HepG2 (cell line): ENCODE results near the gene LILRB5. TPM values are rescaled to one million over a fixed set of nuclear protein-coding genes. Genes with fewer than 3 reads are reported as not detected.

Experiments used
- ATAC-seq: fragments of 200-7000 bp; cut with Tn5 transposase; 3 replicates; pipeline ENCODE4 v1.9.1; 2020; ENCODE audit warnings: mild to moderate bottlenecking, moderate library complexity
- BruUV-seq: library from RNA; stranded (reverse); fragments of 400-500 nt; replicated peaks from 2 replicates; lab custom pipeline; 2021; lab: Mats Ljungman, UMichigan
- CTCF ChIA-PET: fragments of 300-600 bp; formaldehyde crosslinking; extraction: SDS; loops from one replicate; lab custom pipeline; 2021; ENCODE audit warnings: low total read pairs, inconsistent platforms, low intra/inter-chr PET ratio; lab: Yijun Ruan, JAX
- POLR2A ChIA-PET: fragments of 350-600 bp; sonication (Branson Sonifier 250); formaldehyde crosslinking; loops from one replicate; lab custom pipeline; 2020; ENCODE audit warnings: antibody characterized with exemption, inconsistent platforms; lab: Yijun Ruan, JAX
- DNase-seq: peaks from one replicate; pipeline ENCODE4 v3.0.0-alpha.2; 2015; ENCODE audit warnings: low spot score
- FAIRE-seq: peaks from 3 replicates; lab custom pipeline; 2011; peaks lifted over from hg19 to GRCh38; lab: Jason Lieb, UNC
- H2AFZ ChIP-seq: one replicate; pipeline ENCODE4 v1.6.1; 2011; ENCODE audit warnings: low read length, inconsistent platforms
- H3K27ac ChIP-seq: fragments of 300-600 bp; 3 replicates; pipeline ENCODE4 v1.8.0; 2011; ENCODE audit warnings: mixed run types, mild to moderate bottlenecking, mixed read lengths, low read length, inconsistent platforms; ENCODE audit not compliant: insufficient read depth; ENCODE audit errors: extremely low read length
- H3K27me3 ChIP-seq, 2 experiments: fragments of 200-600 bp in 1 of 2; 2 replicates in 1 of 2; 3 replicates in 1 of 2; pipeline versions ENCODE4 v1.6.0 to v1.8.0; 2011; ENCODE audit warnings: low read length in 2 of 2, mild to moderate bottlenecking in 2 of 2, moderate library complexity in 2 of 2, inconsistent platforms in 1 of 2; ENCODE audit not compliant: insufficient read depth in 2 of 2, control insufficient read depth in 1 of 2
- H3K36me3 ChIP-seq, 2 experiments: fragments of 200-600 bp in 1 of 2; replicated peaks in 1 of 2; 2 replicates in 1 of 2; 3 replicates in 1 of 2; pipeline versions ENCODE4 v1.5.1 to v1.8.0; 2011; ENCODE audit warnings: low read length in 2 of 2, inconsistent platforms in 1 of 2; ENCODE audit not compliant: insufficient read depth in 2 of 2, control insufficient read depth in 1 of 2
- H3K4me1 ChIP-seq: 2 replicates; pipeline ENCODE4 v1.5.1; 2012; ENCODE audit warnings: low read length, inconsistent platforms; ENCODE audit not compliant: insufficient read depth
- H3K4me2 ChIP-seq: 2 replicates; pipeline ENCODE4 v1.6.0; 2011; ENCODE audit warnings: low read depth, low read length, inconsistent platforms
- H3K4me3 ChIP-seq, 3 experiments: fragments of 200-600 bp in 1 of 3; sonication (generic), shearing (Covaris generic) in 1 of 3; replicated peaks in 1 of 3; 2 replicates each; pipeline ENCODE4 v1.5.1; 2011 to 2016; ENCODE audit warnings: low read length in 3 of 3, inconsistent platforms in 2 of 3, low read depth in 2 of 3, mild to moderate bottlenecking in 2 of 3, control low read depth in 1 of 3, mixed read lengths in 1 of 3; ENCODE audit not compliant: insufficient read depth in 1 of 3
- H3K79me2 ChIP-seq: one replicate; pipeline ENCODE4 v1.6.1; 2011; ENCODE audit warnings: low read length, inconsistent platforms; ENCODE audit not compliant: insufficient read depth
- H3K9ac ChIP-seq: 2 replicates; pipeline ENCODE4 v1.6.0; 2011; ENCODE audit warnings: mild to moderate bottlenecking, low read depth, low read length, inconsistent platforms; ENCODE audit not compliant: insufficient read depth
- H3K9me3 ChIP-seq: 2 replicates; pipeline ENCODE4 v1.5.1; 2012; ENCODE audit warnings: mild to moderate bottlenecking, low read length
- H4K20me1 ChIP-seq: 2 replicates; pipeline ENCODE4 v1.6.0; 2011; ENCODE audit warnings: inconsistent platforms, mild to moderate bottlenecking, low read length, moderate library complexity; ENCODE audit not compliant: insufficient read depth
- FOXC1 ChIP-seq: sonication (generic); formaldehyde crosslinking; IDR thresholded peaks from 2 replicates; pipeline ENCODE4 v1.8.0; 2022; ENCODE audit warnings: mild to moderate bottlenecking, missing genetic modification reagents, borderline replicate concordance
- HES4 ChIP-seq: sonication (generic); formaldehyde crosslinking; IDR thresholded peaks from 2 replicates; pipeline ENCODE4 v1.9.0; 2021; ENCODE audit warnings: mild to moderate bottlenecking, missing genetic modification reagents, borderline replicate concordance
- KDM3A ChIP-seq: IDR thresholded peaks from 2 replicates; pipeline ENCODE4 v1.6.1; 2018; ENCODE audit warnings: low read depth, missing compliant biosample characterization
- NBN ChIP-seq: fragments of 450-650 bp; conservative IDR thresholded peaks from 2 replicates; pipeline ENCODE4 v1.6.1; 2017
- NCOA2 ChIP-seq: sonication (generic); formaldehyde crosslinking; IDR thresholded peaks from 2 replicates; pipeline ENCODE4 v1.8.0; 2022; ENCODE audit warnings: inconsistent platforms
- RXRA ChIP-seq: sonication (generic); formaldehyde crosslinking; IDR thresholded peaks from 2 replicates; pipeline ENCODE4 v1.5.1; 2020; ENCODE audit warnings: missing genetic modification reagents
- SIN3B ChIP-seq: fragments of 150-350 bp; IDR thresholded peaks from 2 replicates; pipeline ENCODE4 v1.6.1; 2014; ENCODE audit warnings: low read length
- TEAD2 ChIP-seq: sonication (generic); formaldehyde crosslinking; IDR thresholded peaks from 2 replicates; pipeline ENCODE4 v1.9.0; 2021; ENCODE audit warnings: missing genetic modification reagents
- TEAD3 ChIP-seq: optimal IDR thresholded peaks from 2 replicates; pipeline ENCODE3; 2016; ENCODE audit warnings: borderline replicate concordance
- ZFP41 ChIP-seq: sonication (generic); formaldehyde crosslinking; IDR thresholded peaks from 2 replicates; pipeline ENCODE4 v1.4.0; 2020; ENCODE audit warnings: mild to moderate bottlenecking, missing genetic modification reagents, borderline replicate concordance
- ZNF180 ChIP-seq: sonication (generic); formaldehyde crosslinking; IDR thresholded peaks from 2 replicates; pipeline ENCODE4 v1.4.0; 2020; ENCODE audit warnings: low read depth, missing genetic modification reagents, borderline replicate concordance
- ZNF337 ChIP-seq: sonication (generic); formaldehyde crosslinking; IDR thresholded peaks from 2 replicates; pipeline ENCODE4 v1.5.1; 2020; ENCODE audit warnings: missing genetic modification reagents, low read depth, mild to moderate bottlenecking, borderline replicate concordance
- ZNF432 ChIP-seq: sonication (generic); formaldehyde crosslinking; IDR thresholded peaks from 2 replicates; pipeline ENCODE4 v1.5.0; 2020; ENCODE audit warnings: missing genetic modification reagents, mild to moderate bottlenecking, borderline replicate concordance
- ZSCAN20 ChIP-seq: sonication (generic); formaldehyde crosslinking; IDR thresholded peaks from 2 replicates; pipeline ENCODE4 v1.4.0; 2020; ENCODE audit warnings: missing genetic modification reagents, mild to moderate bottlenecking, borderline replicate concordance
- WGBS: methylation state at CpG from one replicate; pipeline ENCODE4 v1.1.6; 2017; ENCODE audit warnings: low lambda C conversion rate; 5-methylcytosine and 5-hydroxymethylcytosine counted together
- in situ Hi-C: cut with HindIII; loops from 2 replicates; pipeline ENCODE4 v1.10.0; 2017; ENCODE audit warnings: low pct_unique_long_range_greater_than_20kb; ENCODE audit not compliant: extremely low pct_ligation_motif_present
- intact Hi-C: fragments of 100-400 bp; cut with micrococcal nuclease; formaldehyde crosslinking; loops from one replicate; pipeline ENCODE4 v1.10.0; 2022; ENCODE audit not compliant: unreplicated experiment
- polyA plus RNA-seq, 8 experiments: library from polyadenylated mRNA; depleted of rRNA in 3 of 8; stranded (reverse) in 7 of 8; unstranded in 1 of 8; fragments of >200 nt; fragmentation: Illumina TruSeq in 4 of 8; extraction: Trizol in 4 of 8; gene quantifications; 2 replicates each; pipeline versions ENCODE4 v1.2.1 to v1.2.3, GENCODE V29; 2011 to 2016; ENCODE audit warnings: low read depth in 4 of 8, missing spikeins in 1 of 8, mixed read lengths in 1 of 8; ENCODE audit not compliant: insufficient read depth in 1 of 8
- total RNA-seq, 5 experiments: library from RNA; depleted of rRNA; stranded (reverse); fragments of >200 nt; fragmentation: Illumina TruSeq; extraction: Trizol; gene quantifications; 2 replicates each; pipeline ENCODE4 v1.2.3, GENCODE V29; 2016; ENCODE audit warnings: low read depth in 1 of 5
- TF ChIP-seq, protein P1 (sequence below): sonication (generic); formaldehyde crosslinking; IDR thresholded peaks from 2 replicates; pipeline ENCODE4 v1.9.0; 2022; ENCODE audit warnings: low read depth, missing genetic modification reagents
- TF ChIP-seq, protein P2 (sequence below): sonication (generic); formaldehyde crosslinking; IDR thresholded peaks from 2 replicates; pipeline ENCODE4 v1.4.0; 2020; ENCODE audit warnings: missing genetic modification reagents
- TF ChIP-seq, protein P3 (sequence below): sonication (generic); formaldehyde crosslinking; IDR thresholded peaks from 2 replicates; pipeline ENCODE4 v1.4.0; 2020; ENCODE audit warnings: missing genetic modification reagents
- TF ChIP-seq, protein P4 (sequence below): sonication (generic); formaldehyde crosslinking; IDR thresholded peaks from 2 replicates; pipeline ENCODE4 v1.4.0; 2020; ENCODE audit warnings: missing genetic modification reagents
- TF ChIP-seq, protein P5 (sequence below): sonication (generic); formaldehyde crosslinking; IDR thresholded peaks from 2 replicates; pipeline ENCODE4 v1.4.0; 2020; ENCODE audit warnings: missing genetic modification reagents

LILRB5 gene
- total and polyA plus RNA-seq, 2 of the 13 experiments (the other 11 are each of a cell fraction or from before 2014, with no cell fraction given), result not detected

DNA sequence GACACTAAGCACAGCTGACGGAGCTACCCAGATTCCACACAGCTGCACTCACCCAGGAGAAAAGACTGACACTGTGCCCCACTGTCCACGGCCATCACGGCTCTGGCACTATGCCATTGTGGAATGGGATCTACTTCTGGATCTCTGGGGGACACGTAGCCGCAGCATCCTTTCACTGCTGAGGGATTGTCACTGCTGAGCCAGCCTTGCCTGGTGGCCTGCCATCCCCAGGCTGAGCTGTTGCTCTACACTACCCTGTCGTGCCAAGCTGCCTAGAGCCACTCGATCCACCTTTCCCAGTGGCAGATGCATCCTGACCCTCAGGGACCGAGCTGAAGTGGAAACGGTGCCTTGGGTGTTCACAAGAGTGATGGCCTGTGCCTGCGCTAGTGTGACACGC lies 5.0 kb upstream of the LILRB5 start:
- no peaks in the 10 kb centered on the region for H3K9me3 ChIP-seq
- no peaks in the 10 kb centered on the region for H3K4me1 ChIP-seq
- H3K4me2 ChIP-seq, result no peak overlapping the region
- FAIRE-seq, result no peak
- intact Hi-C loops, result no loop called here
- no peak overlapping the region for H3K9ac ChIP-seq
- in situ Hi-C loops, result no loop called here
- DNase-seq, result no peak
- no peaks in the 10 kb centered on the region for H3K36me3 ChIP-seq
- H2AFZ ChIP-seq, result no peak overlapping the region
- H3K27me3 ChIP-seq, result peaks cover 2 to 26% of the 10 kb centered on the region in 2 experiments; a peak in 4 of 5 replicates
- ChIA-PET POLR2A (no interaction called here), CTCF (no interaction called here)
- WGBS, result 37% methylated on average over 5 of the region's 11 CpGs
- no peaks in the 10 kb centered on the region for H4K20me1 ChIP-seq
- no peak overlapping the region for H3K4me3 ChIP-seq
- BruUV-seq, result no TSS peak
- TF ChIP-seq SIN3B, result no peak
- no peak for TF ChIP-seq RXRA (CRISPR knock-in tag)
- TF ChIP-seq, protein P1, sequence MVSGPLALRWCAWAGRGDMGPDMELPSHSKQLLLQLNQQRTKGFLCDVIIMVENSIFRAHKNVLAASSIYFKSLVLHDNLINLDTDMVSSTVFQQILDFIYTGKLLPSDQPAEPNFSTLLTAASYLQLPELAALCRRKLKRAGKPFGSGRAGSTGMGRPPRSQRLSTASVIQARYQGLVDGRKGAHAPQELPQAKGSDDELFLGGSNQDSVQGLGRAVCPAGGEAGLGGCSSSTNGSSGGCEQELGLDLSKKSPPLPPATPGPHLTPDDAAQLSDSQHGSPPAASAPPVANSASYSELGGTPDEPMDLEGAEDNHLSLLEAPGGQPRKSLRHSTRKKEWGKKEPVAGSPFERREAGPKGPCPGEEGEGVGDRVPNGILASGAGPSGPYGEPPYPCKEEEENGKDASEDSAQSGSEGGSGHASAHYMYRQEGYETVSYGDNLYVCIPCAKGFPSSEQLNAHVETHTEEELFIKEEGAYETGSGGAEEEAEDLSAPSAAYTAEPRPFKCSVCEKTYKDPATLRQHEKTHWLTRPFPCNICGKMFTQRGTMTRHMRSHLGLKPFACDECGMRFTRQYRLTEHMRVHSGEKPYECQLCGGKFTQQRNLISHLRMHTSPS, result no peak
- TF ChIP-seq ZSCAN20, result no peak
- TF ChIP-seq ZNF337, result no peak
- TF ChIP-seq NCOA2 (CRISPR knock-in tag), result no peak
- TF ChIP-seq, protein P2, sequence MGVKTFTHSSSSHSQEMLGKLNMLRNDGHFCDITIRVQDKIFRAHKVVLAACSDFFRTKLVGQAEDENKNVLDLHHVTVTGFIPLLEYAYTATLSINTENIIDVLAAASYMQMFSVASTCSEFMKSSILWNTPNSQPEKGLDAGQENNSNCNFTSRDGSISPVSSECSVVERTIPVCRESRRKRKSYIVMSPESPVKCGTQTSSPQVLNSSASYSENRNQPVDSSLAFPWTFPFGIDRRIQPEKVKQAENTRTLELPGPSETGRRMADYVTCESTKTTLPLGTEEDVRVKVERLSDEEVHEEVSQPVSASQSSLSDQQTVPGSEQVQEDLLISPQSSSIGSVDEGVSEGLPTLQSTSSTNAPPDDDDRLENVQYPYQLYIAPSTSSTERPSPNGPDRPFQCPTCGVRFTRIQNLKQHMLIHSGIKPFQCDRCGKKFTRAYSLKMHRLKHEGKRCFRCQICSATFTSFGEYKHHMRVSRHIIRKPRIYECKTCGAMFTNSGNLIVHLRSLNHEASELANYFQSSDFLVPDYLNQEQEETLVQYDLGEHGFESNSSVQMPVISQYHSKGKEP (CRISPR knock-in tag), result no peak
- no peak for TF ChIP-seq KDM3A (CRISPR knock-in tag)
- TF ChIP-seq ZNF432 (CRISPR knock-in tag), result no peak
- TF ChIP-seq NBN, result no peak
- TF ChIP-seq, protein P3, sequence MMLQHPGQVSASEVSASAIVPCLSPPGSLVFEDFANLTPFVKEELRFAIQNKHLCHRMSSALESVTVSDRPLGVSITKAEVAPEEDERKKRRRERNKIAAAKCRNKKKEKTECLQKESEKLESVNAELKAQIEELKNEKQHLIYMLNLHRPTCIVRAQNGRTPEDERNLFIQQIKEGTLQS (CRISPR knock-in tag), result no peak
- TF ChIP-seq HES4 (CRISPR knock-in tag), result no peak
- TF ChIP-seq FOXC1 (CRISPR knock-in tag), result no peak
- TF ChIP-seq, protein P4, sequence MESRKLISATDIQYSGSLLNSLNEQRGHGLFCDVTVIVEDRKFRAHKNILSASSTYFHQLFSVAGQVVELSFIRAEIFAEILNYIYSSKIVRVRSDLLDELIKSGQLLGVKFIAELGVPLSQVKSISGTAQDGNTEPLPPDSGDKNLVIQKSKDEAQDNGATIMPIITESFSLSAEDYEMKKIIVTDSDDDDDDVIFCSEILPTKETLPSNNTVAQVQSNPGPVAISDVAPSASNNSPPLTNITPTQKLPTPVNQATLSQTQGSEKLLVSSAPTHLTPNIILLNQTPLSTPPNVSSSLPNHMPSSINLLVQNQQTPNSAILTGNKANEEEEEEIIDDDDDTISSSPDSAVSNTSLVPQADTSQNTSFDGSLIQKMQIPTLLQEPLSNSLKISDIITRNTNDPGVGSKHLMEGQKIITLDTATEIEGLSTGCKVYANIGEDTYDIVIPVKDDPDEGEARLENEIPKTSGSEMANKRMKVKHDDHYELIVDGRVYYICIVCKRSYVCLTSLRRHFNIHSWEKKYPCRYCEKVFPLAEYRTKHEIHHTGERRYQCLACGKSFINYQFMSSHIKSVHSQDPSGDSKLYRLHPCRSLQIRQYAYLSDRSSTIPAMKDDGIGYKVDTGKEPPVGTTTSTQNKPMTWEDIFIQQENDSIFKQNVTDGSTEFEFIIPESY (CRISPR knock-in tag), result no peak
- no peak for TF ChIP-seq ZFP41 (CRISPR knock-in tag)
- no peak for TF ChIP-seq ZNF180 (CRISPR knock-in tag)
- TF ChIP-seq, protein P5, sequence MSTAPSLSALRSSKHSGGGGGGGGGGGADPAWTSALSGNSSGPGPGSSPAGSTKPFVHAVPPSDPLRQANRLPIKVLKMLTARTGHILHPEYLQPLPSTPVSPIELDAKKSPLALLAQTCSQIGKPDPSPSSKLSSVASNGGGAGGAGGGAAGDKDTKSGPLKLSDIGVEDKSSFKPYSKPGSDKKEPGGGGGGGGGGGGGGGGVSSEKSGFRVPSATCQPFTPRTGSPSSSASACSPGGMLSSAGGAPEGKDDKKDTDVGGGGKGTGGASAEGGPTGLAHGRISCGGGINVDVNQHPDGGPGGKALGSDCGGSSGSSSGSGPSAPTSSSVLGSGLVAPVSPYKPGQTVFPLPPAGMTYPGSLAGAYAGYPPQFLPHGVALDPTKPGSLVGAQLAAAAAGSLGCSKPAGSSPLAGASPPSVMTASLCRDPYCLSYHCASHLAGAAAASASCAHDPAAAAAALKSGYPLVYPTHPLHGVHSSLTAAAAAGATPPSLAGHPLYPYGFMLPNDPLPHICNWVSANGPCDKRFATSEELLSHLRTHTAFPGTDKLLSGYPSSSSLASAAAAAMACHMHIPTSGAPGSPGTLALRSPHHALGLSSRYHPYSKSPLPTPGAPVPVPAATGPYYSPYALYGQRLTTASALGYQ, result no peak
- TF ChIP-seq TEAD3 (CRISPR knock-in tag), result no peak
- no peak for TF ChIP-seq TEAD2
- no peaks in the 10 kb centered on the region for H3K79me2 ChIP-seq
- H3K27ac ChIP-seq, result no peak overlapping the region
- ATAC-seq, result no peak
